ENCODE data around the gene GLIS2.

GRCh38 chr16:4288148-4288921, 27.5 kb upstream of the GLIS2 start:
- TF ChIP-seq, protein P1, sequence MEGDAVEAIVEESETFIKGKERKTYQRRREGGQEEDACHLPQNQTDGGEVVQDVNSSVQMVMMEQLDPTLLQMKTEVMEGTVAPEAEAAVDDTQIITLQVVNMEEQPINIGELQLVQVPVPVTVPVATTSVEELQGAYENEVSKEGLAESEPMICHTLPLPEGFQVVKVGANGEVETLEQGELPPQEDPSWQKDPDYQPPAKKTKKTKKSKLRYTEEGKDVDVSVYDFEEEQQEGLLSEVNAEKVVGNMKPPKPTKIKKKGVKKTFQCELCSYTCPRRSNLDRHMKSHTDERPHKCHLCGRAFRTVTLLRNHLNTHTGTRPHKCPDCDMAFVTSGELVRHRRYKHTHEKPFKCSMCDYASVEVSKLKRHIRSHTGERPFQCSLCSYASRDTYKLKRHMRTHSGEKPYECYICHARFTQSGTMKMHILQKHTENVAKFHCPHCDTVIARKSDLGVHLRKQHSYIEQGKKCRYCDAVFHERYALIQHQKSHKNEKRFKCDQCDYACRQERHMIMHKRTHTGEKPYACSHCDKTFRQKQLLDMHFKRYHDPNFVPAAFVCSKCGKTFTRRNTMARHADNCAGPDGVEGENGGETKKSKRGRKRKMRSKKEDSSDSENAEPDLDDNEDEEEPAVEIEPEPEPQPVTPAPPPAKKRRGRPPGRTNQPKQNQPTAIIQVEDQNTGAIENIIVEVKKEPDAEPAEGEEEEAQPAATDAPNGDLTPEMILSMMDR (IDR thresholded peaks at IDR 0.05; ENCODE audit: insufficient read depth, low read length) = peak; percentile 90
- TF ChIP-seq SPI1 (IDR thresholded peaks at IDR 0.05; ENCODE audit: borderline replicate concordance, low read depth) = no peak
- no peak for TF ChIP-seq POLR2AphosphoS5 (IDR thresholded peaks at IDR 0.05; ENCODE audit: low read depth)
- TF ChIP-seq REST (IDR thresholded peaks at IDR 0.05; ENCODE audit: insufficient replicate concordance, low read depth) = no peak
- TF ChIP-seq GABPA (IDR thresholded peaks at IDR 0.05; ENCODE audit: low read depth) = peak; percentile 42; the same call in 1 of the 2 replicates

Measured in HL-60 (cell line).